ENCODE data around the gene LRP2.
"Not testable (repeated sequence)": the region's sequence is repeated elsewhere in the genome, so short reads cannot be mapped to it uniquely, and the experiment has no call there.

LRP2 gene

GRCh38 chr2:169301596-169302335 lies 60.6 kb downstream of the LRP2 start:
- no peak for DNase-seq (ENCODE audit: low read depth, low spot score)

- no peak for DNase-seq (ENCODE audit: low read depth, low spot score)
Measured at GRCh38 chr2:169300636-169301530, 61.5 kb downstream of the LRP2 start.

GRCh38 chr2:169298007-169298406 lies 64.3 kb downstream of the LRP2 start:
- DNase-seq (ENCODE audit: low read depth, low spot score) = no peak

GRCh38 chr2:169294001-169294675 lies 68.2 kb downstream of the LRP2 start:
- DNase-seq (ENCODE audit: low read depth, low spot score) = no peak

GRCh38 chr2:169291517-169291916 lies 70.8 kb downstream of the LRP2 start:
- DNase-seq (ENCODE audit: low read depth, low spot score) = no peak

- DNase-seq (ENCODE audit: low read depth, low spot score) = no peak
Measured at GRCh38 chr2:169290433-169290832, 71.9 kb downstream of the LRP2 start.

GRCh38 chr2:169287666-169288065 lies 74.7 kb downstream of the LRP2 start:
- DNase-seq (ENCODE audit: low read depth, low spot score) = no peak

GRCh38 chr2:169286624-169287231 lies 75.6 kb downstream of the LRP2 start:
- DNase-seq (ENCODE audit: low read depth, low spot score) = no peak

GRCh38 chr2:169285531-169286235 lies 76.7 kb downstream of the LRP2 start:
- no peak for DNase-seq (ENCODE audit: low read depth, low spot score)

GRCh38 chr2:169280502-169280901 lies 81.8 kb downstream of the LRP2 start:
- no peak for DNase-seq (ENCODE audit: low read depth, low spot score)

- no peak for DNase-seq (ENCODE audit: low read depth, low spot score)
Measured at GRCh38 chr2:169275696-169276444, 86.5 kb downstream of the LRP2 start.

- no peak for DNase-seq (ENCODE audit: low read depth, low spot score)
Measured at GRCh38 chr2:169272010-169272409, 90.3 kb downstream of the LRP2 start.

- not testable (repeated sequence) for DNase-seq (ENCODE audit: low read depth, low spot score)
Measured at GRCh38 chr2:169270574-169270973, 91.8 kb downstream of the LRP2 start.

GRCh38 chr2:169265591-169265990 lies 96.7 kb downstream of the LRP2 start:
- no peak for DNase-seq (ENCODE audit: low read depth, low spot score)

GRCh38 chr2:169260846-169261642 lies 101.3 kb downstream of the LRP2 start:
- no peak for DNase-seq (ENCODE audit: low read depth, low spot score)

- no peak for DNase-seq (ENCODE audit: low read depth, low spot score)
Measured at GRCh38 chr2:169260246-169260645, 102.1 kb downstream of the LRP2 start.

GRCh38 chr2:169259402-169259801 lies 102.9 kb downstream of the LRP2 start:
- DNase-seq (ENCODE audit: low read depth, low spot score) = no peak

GRCh38 chr2:169258045-169258601 lies 104.2 kb downstream of the LRP2 start:
- DNase-seq (ENCODE audit: low read depth, low spot score) = no peak

GRCh38 chr2:169254774-169255173 lies 107.6 kb downstream of the LRP2 start:
- no peak for DNase-seq (ENCODE audit: low read depth, low spot score)

All from activated naive CD8-positive, alpha-beta T cell treated with anti-CD3 and anti-CD28 coated beads, Interleukin-2, amount 50 U/mL, for 16 hours (primary cell).